Bronchial epithelial cell (primary cell): ENCODE measurements around the gene PRKAG2. TPM values are rescaled to one million over a fixed set of nuclear protein-coding genes. Genes with fewer than 3 reads are reported as not detected.

ENCODE experiments used
- DNase-seq: peaks from one replicate; pipeline ENCODE4 v3.0.0-alpha.2; 2010; ENCODE audit warnings: low read depth
- FAIRE-seq: peaks from 2 replicates; lab custom pipeline; 2011; peaks lifted over from hg19 to GRCh38; lab: Jason Lieb, UNC
- H3K27me3 ChIP-seq: 2 replicates; pipeline ENCODE4 v1.5.1; 2011; ENCODE audit warnings: low read length; ENCODE audit not compliant: control insufficient read depth, insufficient read depth
- H3K36me3 ChIP-seq: 2 replicates; pipeline ENCODE4 v1.5.1; 2011; ENCODE audit warnings: low read length; ENCODE audit not compliant: control insufficient read depth, insufficient read depth
- H3K4me3 ChIP-seq: 2 replicates; pipeline ENCODE4 v1.5.1; 2011; ENCODE audit warnings: mild to moderate bottlenecking, low read depth, low read length, control low read depth
- CTCF ChIP-seq: IDR thresholded peaks from 2 replicates; pipeline ENCODE4 v1.5.1; 2011; ENCODE audit warnings: mild to moderate bottlenecking, moderate library complexity, low read length, control low read depth, inconsistent platforms; ENCODE audit not compliant: insufficient read depth, severe bottlenecking
- total RNA-seq: library from RNA; depleted of rRNA; stranded (reverse); fragments of >200 nt; gene quantifications from 2 replicates; pipeline ENCODE4 v1.2.1, GENCODE V29; 2014

The PRKAG2 gene
- total RNA-seq, 1 donor from 2014 or later = 24.5 TPM

GRCh38 chr7:151822541-151823181 is 54.3 kb downstream of the PRKAG2 start:
- FAIRE-seq (no peak), DNase-seq (no peak)
- Histone ChIP-seq H3K36me3 (no peaks in the 10 kb centered on the region), H3K4me3 (no peak overlapping the region), H3K27me3 (peaks cover 9% of the 10 kb centered on the region)
- no peak for TF ChIP-seq CTCF

GRCh38 chr7:151821806-151822540 is 54.9 kb downstream of the PRKAG2 start:
- TF ChIP-seq CTCF = no peak
- Histone ChIP-seq H3K4me3 (no peak overlapping the region), H3K27me3 (peaks cover 9% of the 10 kb centered on the region), H3K36me3 (no peaks in the 10 kb centered on the region)
- DNase-seq = no peak
- FAIRE-seq = no peak

GRCh38 chr7:151821226-151821625 is 55.7 kb downstream of the PRKAG2 start:
- no peak for TF ChIP-seq CTCF
- Histone ChIP-seq H3K27me3 (peaks cover 9% of the 10 kb centered on the region), H3K36me3 (no peaks in the 10 kb centered on the region), H3K4me3 (no peak overlapping the region)
- FAIRE-seq = no peak
- no peak for DNase-seq

- DNase-seq (no peak), FAIRE-seq (no peak)
- no peaks in the 10 kb centered on the region for H3K36me3 ChIP-seq
- no peak overlapping the region for H3K4me3 ChIP-seq
- peaks cover 7% of the 10 kb centered on the region for H3K27me3 ChIP-seq
- no peak for TF ChIP-seq CTCF
Observed at GRCh38 chr7:151820491-151821105, 56.3 kb downstream of the PRKAG2 start.

- no peak overlapping the region for H3K4me3 ChIP-seq
- H3K27me3 ChIP-seq = peaks cover 7% of the 10 kb centered on the region
- no peaks in the 10 kb centered on the region for H3K36me3 ChIP-seq
- FAIRE-seq (no peak), DNase-seq (no peak)
- no peak for TF ChIP-seq CTCF
Observed at GRCh38 chr7:151819866-151820265, 57.0 kb downstream of the PRKAG2 start.
